OCI-LY1 (cell line): ENCODE measurements around the gene CPA4.

Source experiments
- CTCF ChIP-seq: fragments of 200-600 bp; sonication (generic), shearing (Covaris generic); IDR thresholded peaks from 2 replicates; pipeline ENCODE4 v1.5.1; 2017; ENCODE audit warnings: mild to moderate bottlenecking, antibody characterized with exemption, low read length, moderate library complexity, mixed read lengths
- EZH2 ChIP-seq: fragments of 200-600 bp; sonication (generic), shearing (Covaris generic); IDR thresholded peaks from 2 replicates; pipeline ENCODE4 v1.8.0; 2017; ENCODE audit warnings: borderline replicate concordance, mixed run types, mild to moderate bottlenecking, antibody characterized with exemption, low read length, moderate library complexity, mixed read lengths

- TF ChIP-seq CTCF (no peak), EZH2 (no peak)
Observed at GRCh38 chr7:130364451-130364850, 71.5 kb downstream of the CPA4 start.
